ENCODE measurements around the gene TRAM2.

The TRAM2 gene

DNA sequence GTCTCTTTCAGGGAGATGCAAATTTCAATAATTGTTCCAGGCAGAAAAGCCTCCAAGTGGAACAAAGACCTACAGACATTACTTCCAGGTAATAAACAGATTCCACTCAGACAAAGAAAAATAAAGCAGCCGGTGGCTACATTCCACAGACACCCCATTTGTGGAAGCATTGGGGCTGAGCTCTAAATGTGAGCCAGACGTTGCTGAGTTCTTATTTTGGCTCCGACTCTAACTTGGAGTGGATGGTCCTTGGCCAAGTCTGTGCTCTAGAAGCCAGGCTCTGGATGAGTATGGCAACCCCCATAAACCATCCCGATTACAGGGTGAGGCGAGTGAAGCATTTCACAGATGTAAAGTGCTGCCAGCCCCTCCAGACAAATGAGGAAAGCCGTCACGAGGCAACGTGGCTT, 6.6 kb downstream of the TRAM2 start:
- no peak for DNase-seq

DNA sequence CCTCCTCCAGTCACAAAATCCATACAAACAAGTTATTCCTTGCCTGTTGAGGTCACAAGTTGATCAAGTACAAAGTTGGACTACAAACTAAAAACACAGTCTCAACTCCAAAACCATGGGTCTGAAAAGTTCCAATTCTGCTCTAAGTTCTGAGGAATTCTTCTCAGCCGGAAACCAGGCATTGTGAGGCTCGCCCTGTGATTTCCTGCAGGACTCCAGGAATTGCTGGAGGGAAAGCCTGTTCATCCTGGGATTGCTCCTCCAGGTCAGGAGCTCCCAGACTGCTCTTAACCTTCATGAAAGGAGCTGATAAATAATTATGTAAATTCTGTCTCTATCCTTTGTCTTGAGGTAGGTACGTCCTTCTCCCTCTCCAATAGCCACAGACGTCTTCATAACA, 8.5 kb downstream of the TRAM2 start:
- no peak for DNase-seq

DNA sequence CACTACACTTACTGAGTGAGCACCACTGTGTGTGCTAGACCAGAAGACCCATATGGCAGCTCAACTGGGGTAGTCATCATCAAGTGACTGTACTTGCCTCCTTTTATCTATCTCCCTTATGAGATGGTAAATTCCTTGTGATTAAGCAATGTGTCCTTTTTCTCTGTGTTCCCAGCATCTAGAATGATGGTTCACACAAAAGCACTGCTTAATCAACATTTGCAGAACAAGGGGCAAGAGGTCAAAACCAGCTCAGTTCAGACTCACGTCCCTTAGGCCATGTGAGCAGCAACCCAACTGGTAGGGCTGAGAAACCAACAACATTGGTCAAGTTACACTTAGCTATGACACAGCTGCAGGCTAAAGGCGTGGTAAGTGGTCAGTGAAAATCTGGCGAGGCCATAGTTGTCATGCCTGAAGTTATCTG, 10.0 kb downstream of the TRAM2 start:
- DNase-seq = no peak

DNA sequence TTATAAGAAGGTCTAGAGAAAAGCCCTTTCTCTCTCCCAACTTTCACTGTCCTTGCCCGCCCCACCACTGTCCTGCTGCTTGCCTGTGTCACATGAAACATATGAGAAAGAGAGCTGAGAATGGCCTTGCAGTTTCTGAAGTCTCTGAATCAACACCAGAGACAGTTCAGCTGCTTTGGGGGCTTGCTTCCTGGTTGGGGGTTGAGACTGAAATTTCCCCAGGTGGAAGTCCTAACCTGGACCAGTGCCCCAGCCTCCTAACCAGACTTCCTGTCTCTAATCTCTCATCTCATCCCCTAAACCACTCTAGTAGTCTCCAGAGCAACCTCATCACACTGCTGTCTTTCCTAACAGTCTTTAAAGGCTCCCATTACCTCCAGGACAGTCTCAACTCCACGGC, 10.7 kb downstream of the TRAM2 start:
- DNase-seq = no peak

DNA sequence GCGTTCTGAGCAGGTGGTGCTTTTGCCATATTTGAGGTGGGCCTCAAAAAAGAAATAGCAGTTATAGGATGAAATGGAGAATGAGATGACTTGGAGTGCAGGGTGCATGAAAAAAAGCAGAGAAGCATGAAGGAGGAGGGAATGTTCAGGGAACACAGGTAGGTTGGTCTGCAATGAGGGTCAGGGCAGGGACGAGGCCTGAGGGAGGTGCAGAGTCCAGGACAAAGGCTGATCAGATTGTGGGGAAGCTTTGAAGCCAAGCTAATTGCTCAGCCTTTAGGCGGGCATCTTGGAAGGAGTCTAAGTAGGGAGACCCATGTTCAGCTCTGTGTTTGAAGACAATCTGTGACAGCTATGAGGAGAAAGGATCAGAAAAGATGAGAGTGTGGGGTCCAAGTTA, 12.0 kb downstream of the TRAM2 start:
- DNase-seq = no peak

DNA sequence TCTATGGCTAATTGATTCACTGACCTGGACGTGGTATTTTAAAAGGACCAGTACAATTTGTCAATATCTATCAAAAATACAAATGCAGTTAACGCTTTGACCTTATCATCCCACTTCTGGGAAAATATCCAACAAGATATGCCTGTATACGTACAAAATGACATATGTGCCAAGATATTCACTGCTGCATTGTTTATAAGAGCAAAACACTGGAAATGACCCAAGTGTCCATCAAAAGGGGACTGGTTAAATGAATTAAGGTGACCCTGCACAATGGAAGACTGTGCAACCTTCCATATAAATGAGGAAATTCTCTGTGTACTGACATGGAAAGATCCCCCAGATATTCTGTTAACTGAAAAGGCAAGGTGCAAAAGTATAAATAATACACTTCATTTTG, 13.9 kb downstream of the TRAM2 start:
- DNase-seq = no peak

DNA sequence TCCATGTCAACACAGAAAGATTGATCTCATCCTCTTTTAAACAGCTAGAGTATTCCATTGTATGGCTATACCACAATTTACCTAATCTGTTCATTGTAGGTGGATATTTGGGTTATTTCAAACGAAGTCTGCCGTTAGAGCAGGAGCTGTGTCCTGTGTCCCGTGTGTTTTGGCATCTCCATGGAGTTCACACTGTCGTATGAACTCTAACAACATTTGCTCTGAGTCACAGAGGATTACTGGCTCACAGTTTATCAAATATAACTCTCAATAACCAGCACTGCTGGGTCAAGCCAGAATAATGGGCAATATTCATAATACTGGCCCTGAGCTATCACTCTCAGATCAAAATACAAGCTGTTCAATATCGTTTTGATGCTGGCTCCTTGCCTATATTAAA, 16.4 kb downstream of the TRAM2 start:
- no peak for DNase-seq

DNA sequence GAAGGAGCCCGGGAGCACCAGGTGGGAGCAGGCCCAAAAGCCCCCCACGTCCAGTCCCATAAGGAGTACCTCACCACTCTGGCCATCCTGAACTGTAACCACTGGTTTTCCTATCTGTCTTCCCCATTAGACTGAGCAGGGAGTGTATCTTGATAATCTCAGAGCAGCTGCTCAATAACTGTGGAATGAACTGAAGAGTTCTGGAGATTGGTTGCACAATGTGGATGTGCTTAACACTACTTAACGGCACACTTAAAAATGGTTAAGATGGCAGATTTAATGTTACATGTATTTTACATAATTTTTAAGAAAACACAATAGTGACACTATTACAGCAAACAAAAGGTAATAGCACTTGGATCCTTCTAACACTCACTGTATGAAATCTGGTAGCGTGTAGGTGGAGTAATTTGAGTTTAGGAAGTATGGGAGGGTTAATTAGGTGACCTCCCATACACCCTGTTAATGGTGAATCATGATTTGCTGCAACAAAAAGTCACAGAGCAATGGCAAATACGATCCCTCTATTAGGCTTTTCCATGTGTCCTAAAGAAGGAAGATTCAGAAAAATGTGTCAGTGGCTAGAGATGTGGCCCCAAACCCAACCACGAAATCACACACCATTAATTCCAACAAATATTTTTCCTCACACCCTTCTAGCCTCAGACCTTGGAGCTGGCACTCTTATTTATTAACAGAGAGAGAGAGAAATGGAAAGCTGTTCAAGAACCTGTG, 18.4 kb downstream of the TRAM2 start:
- DNase-seq = no peak

DNA sequence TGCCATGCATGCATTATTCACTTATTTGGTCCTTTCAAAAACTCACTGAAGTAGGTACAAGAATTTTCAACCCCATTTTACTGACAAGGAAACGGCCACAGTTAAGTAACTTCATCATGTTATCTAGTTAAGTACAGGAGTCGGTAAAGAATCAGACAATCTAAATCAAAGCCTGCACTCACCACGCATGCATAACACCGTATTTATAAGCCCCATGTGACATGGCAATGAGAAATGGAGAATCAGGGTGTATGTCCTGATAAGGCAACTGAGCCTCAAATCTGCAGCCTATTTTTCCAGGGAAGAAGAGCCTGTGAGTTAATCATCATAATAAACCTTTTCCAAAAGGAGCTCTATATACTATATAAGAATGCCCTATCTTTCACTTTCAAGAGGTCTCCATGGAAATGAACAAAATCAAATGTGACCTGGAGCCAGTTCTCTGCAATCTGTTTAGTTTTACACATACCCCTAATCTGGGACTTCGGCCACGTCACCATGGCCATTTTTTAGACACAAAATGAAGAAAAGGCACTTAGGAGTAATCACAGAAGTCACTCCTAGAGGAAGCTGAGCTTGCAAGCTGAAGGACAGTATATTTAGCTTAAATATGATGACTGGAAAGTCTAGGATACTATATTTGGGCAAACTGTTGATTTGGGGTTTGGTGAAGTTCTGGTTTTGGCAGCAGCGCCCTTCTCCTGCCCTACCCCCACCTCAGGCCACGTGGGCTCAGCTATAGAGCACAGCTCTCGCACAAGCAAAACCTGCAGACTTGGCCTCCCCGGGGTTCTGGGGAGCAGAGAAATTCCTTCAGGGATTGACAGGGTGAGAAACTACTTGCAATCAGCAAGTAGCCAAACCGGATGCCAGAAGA, 19.2 kb downstream of the TRAM2 start:
- no peak for DNase-seq

DNA sequence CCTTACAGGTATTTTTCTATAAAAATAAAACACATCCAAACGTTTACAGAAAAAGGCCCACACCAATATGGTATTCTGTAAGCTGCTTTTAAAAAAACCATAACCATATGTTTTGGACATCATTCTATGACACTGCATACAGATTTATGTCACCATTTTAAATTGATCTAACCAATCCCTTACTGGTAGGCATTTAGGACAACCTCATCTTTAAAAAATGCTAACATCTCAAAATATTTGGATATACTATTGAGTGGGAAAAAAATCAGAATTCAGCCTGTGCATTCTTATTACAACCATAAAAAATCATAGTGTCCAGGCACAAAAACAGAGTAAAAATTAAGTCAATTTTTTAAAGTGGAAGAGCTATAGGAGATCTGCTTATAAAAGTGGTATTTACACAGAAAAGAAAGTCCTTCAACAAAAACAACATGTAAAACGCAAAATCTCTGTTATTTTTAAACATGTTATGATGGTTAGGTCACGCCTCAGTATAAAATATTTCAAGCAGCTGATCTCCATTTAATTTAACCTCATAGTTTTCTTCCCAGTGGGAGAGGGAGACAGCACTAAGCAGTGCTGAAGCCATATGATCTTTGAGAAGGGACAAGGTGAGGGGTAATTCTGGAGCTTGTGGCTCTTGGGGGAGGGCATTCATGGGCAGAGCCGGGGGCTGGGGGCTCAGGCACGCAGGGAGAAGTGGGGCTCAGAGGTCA, 21.2 kb downstream of the TRAM2 start:
- DNase-seq = no peak

DNA sequence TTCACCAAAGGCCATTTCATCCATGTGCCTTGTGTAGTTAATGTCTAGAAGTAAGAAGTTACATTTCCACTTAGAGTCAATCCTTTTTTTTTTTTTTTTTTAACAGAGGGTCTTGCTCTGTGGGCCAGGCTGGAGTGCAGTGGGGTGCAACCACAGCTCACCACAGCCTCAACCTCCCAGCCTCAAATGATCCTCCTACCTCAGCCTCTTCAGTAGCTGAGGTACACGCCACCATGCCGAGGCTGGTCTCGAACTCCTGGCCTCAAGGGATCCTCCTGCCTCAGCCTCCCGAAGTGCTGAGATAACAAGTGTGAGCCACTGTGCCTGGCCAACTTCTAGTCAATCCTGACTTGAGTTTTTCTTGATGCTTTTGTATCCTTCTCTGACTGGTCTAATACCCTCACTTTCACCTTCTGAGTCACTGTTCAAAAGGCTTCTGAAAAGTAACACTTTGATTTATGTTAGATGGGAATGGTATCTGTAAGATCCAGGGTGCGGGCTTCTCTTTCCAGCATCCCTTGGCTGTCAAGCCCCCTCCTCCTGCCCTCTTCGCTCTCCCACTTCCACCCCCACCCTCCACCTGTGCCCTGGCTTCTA, 22.1 kb downstream of the TRAM2 start:
- DNase-seq = no peak

DNA sequence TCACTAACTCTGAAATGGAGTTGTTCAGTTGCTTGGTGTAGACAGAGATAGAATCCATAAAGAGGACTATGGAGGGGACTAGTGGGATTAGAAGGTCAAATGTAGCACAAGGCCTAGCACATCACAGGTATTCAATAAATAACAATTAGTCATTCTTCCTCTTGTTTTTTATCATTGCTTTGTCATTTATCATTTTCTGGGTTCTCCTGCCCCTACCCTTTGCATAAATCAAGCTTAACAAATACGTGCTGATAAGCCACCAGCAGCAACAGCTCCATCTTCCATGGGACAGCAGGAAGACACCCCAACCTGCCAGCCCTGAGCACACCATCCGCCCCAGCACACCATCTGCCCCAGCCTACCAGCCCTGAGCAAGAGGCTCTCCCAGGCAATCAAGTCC, 23.1 kb downstream of the TRAM2 start:
- no peak for DNase-seq

DNA sequence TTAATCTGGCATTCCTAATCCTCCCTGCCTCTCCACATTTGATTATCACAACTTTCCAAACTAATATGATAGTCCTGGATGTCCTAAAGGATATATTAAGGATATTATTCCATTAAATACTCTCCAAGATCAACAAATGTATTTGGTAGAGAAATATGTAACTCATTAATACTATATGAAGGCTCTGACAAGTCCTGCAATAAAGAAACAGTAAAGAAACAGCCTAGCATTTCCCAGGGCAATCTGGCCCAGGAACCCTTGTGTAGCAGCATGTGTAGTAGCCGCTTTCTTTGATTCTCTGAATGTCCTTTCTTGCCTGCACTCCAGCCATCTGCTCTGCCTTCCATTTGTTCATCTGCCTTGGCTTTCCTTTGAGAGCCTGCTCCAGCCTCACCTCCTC, 23.7 kb downstream of the TRAM2 start:
- no peak for DNase-seq

DNA sequence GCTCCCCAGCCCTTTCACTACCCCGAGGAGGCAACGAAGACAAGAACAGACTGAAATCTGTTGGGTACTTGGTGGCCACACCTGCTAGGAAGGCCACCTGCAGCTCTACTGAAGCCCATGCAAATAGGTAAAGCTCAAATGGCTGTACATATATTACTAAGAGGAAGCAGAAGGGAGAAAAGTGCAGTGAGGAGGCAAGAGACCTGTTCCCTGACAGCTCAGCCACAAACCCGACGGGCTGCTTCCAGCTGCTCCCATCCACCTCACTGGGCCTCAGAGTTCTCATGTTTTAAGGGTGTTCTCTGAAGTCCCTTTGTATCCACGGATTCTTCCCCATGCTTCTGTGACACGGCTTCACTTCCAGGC, 24.6 kb downstream of the TRAM2 start:
- peak; percentile 30 for DNase-seq

DNA sequence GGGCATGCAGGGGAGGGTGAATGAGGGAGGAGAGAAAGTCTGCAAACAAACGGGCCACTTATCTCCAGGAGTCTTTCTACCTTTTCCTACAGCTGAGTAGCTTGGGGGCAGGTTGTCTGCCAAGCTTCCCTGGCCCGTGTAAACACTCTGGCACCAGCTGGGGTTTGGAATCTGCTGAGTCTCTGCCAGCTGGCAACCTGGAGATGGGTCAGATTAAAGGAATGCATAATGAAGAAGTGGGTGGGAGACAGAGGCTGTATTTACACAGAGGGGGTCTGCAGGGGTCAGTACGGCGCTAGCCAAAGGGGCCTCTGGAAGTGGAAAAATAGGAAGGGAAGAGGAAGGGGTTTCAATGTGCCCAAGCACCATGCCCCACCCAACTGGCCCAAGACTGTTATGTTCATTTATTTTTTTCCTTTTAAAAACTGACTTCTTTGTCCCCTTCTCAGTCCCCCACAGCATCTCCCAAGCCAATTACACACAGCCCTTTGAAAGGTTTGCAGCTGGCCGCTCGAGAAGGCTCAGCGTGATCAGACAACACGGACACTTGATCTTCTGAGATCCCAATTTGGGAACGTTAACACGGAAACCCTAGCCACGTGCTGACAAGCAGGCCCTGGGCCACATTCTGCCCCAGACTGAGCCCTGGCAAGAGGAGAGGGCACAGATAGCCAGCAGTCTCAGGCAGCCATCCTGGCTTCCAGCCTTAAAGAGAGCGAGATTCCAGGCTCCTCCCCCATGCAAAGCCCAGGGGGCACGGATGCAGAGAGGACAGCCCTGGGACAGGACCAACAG, 25.2 kb downstream of the TRAM2 start:
- DNase-seq = peak; percentile 63

DNA sequence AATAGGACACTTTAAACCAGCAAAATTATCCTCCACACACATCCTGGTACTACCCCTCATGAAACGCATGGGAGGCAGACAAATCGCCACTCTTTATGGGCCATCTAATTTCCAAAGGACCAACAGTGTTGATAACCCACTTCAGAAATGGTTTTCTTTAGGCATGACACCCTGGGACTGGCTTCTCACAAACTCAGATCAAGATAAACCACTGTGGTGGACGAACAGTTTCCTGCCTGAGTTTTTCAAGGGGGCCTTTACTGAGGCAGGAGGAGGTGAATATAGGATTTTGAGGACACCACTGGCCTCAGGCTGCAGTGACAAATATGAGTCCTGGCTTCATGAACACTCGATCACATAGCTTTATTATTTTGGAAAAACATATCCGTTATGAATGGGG, 26.0 kb downstream of the TRAM2 start:
- no peak for DNase-seq

DNA sequence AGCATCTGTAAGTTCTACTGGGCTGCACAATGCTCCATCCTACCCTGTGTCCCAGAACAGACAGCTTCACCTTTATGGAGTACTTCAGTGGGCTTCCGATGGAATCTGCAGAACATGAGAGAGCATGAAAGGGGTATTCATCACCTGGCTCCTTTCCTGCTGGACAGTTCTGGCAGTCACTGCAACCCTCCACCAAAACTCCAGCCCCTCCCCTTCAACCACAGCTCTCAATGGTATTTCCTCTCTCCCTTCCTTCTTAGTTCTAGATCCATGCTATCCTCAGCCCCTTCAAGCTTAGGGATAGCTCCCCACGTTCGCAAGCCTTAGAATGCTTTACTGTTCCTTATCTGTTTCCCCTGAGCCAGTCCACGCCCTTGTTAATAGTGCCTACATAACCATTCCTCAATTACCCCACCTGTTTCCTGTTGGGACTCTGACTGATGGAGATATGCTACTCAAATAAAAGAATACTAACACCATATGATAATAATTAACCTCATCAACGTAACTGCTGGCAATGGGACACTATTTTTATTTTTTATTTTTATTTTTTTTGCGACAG, 26.8 kb downstream of the TRAM2 start:
- no peak for DNase-seq

DNA sequence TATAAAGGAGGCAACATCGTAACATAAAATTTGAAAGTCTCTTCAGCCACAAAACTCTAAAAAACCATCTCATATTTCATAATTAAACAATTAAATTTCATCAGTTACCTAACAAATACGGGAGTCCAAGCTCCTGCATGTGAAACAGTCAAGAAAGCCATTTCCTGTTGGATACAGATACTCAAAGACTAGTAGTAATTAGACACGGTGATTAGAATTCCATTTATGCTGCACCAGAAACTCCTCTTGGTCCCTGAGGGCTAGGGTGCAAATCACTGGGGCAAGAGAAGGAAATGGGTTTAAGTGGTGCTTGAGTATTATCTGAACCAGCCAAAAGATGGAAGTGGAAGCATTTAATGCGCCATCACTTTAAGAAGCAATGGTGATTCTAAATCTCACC, 27.4 kb downstream of the TRAM2 start:
- no peak for DNase-seq

DNA sequence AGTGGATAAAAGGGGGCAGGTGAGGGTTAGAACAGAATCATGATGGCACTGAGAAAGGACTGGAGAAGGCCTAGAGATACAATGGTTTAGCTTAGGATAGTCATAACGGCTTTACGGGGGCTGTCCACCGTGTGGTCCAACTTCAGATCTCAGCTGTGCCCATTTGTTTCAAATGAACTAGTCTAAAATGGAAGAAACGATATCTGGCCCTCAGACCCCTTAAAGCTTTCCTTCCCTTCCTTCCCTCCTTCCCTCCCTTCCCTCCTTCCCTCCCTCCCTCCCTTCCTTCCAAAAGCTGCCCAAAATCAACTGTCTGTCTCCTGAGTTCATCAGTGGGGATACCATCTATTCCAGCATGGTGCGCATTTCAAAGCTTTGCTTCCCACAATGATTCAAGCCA, 27.9 kb downstream of the TRAM2 start:
- no peak for DNase-seq

DNA sequence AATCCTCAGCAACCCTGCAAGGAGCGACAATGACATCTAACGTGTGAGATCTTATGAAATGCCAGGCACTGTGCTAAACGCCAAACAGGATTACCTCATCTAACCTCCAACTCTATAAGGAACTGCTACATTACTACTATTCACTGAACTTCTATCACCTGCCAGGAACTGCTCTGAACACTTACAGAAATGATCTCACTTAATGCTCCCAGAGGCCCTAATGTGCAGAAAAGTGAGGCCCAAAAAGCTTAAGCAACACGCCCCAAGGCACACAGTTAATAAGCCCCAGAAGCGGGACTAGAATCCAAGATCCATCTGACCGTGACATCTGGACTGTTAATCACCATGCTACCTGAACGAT, 28.5 kb downstream of the TRAM2 start:
- DNase-seq = no peak

DNA sequence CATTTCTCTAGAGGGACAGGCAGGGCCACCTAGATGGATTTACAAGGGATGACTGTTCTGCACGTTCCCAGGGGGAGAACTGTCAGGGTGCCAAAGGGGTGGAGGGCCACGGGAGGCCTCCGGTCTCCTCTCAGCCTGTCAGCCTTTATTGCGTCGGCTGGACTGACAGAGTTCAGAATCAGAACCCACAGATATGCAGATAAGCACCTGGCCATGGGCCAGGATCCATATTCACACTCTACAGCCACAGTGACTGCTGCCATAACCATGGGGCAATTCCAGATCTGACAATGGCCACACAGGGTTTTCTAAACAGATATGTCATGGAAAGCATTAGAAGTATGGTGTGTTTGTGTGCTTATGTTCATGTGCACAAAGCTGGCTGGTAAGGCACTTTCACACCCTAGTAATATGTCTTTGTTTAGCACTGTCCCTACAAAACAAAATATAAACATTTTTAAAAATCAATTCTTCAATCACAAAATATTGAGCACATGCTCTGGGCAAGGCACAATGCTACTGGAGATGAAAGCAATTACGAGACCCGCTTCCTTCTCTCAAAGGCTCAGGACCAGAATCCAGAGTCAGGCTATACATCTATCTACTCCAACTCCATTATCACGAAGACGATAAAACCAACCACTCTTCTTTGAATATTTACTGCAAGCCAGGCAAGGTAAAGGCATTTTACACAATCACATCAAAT, 29.1 kb downstream of the TRAM2 start:
- DNase-seq = no peak

Data from right kidney (tissue), 1 donor.